ENCODE data around the gene RPS6KA5. TPM values are rescaled to one million over a fixed set of nuclear protein-coding genes. Genes with fewer than 3 reads are reported as not detected.

The RPS6KA5 gene
- total and polyA plus RNA-seq, 2 donors (not counting 1 experiment from before 2014, with no cell fraction given): 0.59 to 2.0 TPM

DNA sequence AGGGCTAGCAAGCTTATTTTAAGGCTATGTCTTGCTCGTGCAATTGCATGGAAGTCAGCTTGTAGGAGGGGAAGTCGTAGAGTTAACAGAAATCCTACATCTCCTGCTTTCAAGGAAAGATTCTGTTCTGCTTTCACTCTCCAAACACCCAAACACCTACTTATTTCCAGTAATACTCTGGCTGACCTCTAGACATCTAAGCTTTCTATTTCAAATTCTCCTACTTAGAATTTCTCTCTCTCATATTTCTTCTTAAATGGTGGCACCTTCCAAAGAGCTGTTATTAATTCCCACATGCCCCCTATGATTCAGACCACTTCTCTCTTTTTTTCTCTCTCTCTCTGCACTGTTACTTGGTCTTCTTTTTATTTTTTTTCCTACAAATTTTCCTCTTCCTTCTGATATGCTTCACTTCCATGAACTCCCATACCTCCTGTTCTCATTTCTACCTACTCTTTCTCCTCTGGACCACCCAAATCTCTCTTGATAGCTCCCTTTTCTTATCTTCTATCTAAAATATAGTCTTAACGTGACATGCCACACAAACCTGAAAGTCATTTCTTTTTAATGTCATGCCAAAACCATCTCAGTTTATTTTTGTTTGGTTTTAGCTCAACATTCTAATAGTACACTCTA is 90.8 kb downstream of the RPS6KA5 start:
- H3K4me2 ChIP-seq (ENCODE audit: extremely low read depth, insufficient read depth, low read length): no peak overlapping the region
- peak; percentile 10 to 57 for DNase-seq (ENCODE audit: low read depth in 2 of 2)
- TF ChIP-seq, protein P1, sequence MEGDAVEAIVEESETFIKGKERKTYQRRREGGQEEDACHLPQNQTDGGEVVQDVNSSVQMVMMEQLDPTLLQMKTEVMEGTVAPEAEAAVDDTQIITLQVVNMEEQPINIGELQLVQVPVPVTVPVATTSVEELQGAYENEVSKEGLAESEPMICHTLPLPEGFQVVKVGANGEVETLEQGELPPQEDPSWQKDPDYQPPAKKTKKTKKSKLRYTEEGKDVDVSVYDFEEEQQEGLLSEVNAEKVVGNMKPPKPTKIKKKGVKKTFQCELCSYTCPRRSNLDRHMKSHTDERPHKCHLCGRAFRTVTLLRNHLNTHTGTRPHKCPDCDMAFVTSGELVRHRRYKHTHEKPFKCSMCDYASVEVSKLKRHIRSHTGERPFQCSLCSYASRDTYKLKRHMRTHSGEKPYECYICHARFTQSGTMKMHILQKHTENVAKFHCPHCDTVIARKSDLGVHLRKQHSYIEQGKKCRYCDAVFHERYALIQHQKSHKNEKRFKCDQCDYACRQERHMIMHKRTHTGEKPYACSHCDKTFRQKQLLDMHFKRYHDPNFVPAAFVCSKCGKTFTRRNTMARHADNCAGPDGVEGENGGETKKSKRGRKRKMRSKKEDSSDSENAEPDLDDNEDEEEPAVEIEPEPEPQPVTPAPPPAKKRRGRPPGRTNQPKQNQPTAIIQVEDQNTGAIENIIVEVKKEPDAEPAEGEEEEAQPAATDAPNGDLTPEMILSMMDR (conservative IDR thresholded peaks at IDR 0.05 in 1 of 2, IDR thresholded peaks at IDR 0.05 in 1 of 2; ENCODE audit: low read depth in 1 of 2, low read length in 2 of 2): no peak
- no peak for TF ChIP-seq EZH2 (IDR thresholded peaks at IDR 0.05; ENCODE audit: low read length, missing control alignments)

GRCh38 chr14:90968025-90968424 is 92.4 kb downstream of the RPS6KA5 start:
- H3K9ac ChIP-seq (ENCODE audit: insufficient read depth, low read length): no peak overlapping the region
- peak; percentile 8 to 47 for DNase-seq (ENCODE audit: low read depth in 2 of 2)
- no peaks in the 10 kb centered on the region for H3K4me1 ChIP-seq (ENCODE audit: control insufficient read depth, extremely low read depth, insufficient read depth, low read length)
- TF ChIP-seq, protein P1 (conservative IDR thresholded peaks at IDR 0.05 in 1 of 2, IDR thresholded peaks at IDR 0.05 in 1 of 2; ENCODE audit: low read depth in 1 of 2, low read length in 2 of 2): no peak
- TF ChIP-seq EZH2 (IDR thresholded peaks at IDR 0.05; ENCODE audit: low read length, missing control alignments): no peak
- no peaks in the 10 kb centered on the region for H3K79me2 ChIP-seq (ENCODE audit: control insufficient read depth, insufficient read depth, low read length)
- H3K27ac ChIP-seq (ENCODE audit: insufficient read depth, low read length): no peak overlapping the region
- H3K4me3 ChIP-seq (replicated peaks in 1 of 4; ENCODE audit: control extremely low read depth in 1 of 4, insufficient read depth in 1 of 4, low read depth in 3 of 4, low read length in 4 of 4): no peak overlapping the region
- no peak overlapping the region for H3K4me2 ChIP-seq (ENCODE audit: extremely low read depth, insufficient read depth, low read length)
- H2AFZ ChIP-seq (ENCODE audit: low read length): no peak overlapping the region
- H3K36me3 ChIP-seq (ENCODE audit: control insufficient read depth, insufficient read depth, low read length): no peaks in the 10 kb centered on the region
- H4K20me1 ChIP-seq (ENCODE audit: control insufficient read depth, extremely low read depth, insufficient read depth, low read length): no peaks in the 10 kb centered on the region
- H3K9me3 ChIP-seq (ENCODE audit: control insufficient read depth, insufficient read depth, low read depth, low read length): no peaks in the 10 kb centered on the region
- no peaks in the 10 kb centered on the region for H3K27me3 ChIP-seq (ENCODE audit: control insufficient read depth, insufficient read depth, low read length)

More for the DNA sequence above, 90.8 kb downstream of the RPS6KA5 start:
- no peaks in the 10 kb centered on the region for H3K36me3 ChIP-seq (ENCODE audit: control insufficient read depth, insufficient read depth, low read length)
- no peaks in the 10 kb centered on the region for H4K20me1 ChIP-seq (ENCODE audit: control insufficient read depth, extremely low read depth, insufficient read depth, low read length)
- no peaks in the 10 kb centered on the region for H3K9me3 ChIP-seq (ENCODE audit: control insufficient read depth, insufficient read depth, low read depth, low read length)
- H3K79me2 ChIP-seq (ENCODE audit: control insufficient read depth, insufficient read depth, low read length): no peaks in the 10 kb centered on the region
- no peak overlapping the region for H2AFZ ChIP-seq (ENCODE audit: low read length)
- H3K27me3 ChIP-seq (ENCODE audit: control insufficient read depth, insufficient read depth, low read length): no peaks in the 10 kb centered on the region
- no peak overlapping the region for H3K4me3 ChIP-seq (replicated peaks in 1 of 4; ENCODE audit: control extremely low read depth in 1 of 4, insufficient read depth in 1 of 4, low read depth in 3 of 4, low read length in 4 of 4)
- no peaks in the 10 kb centered on the region for H3K4me1 ChIP-seq (ENCODE audit: control insufficient read depth, extremely low read depth, insufficient read depth, low read length)
- no peak overlapping the region for H3K9ac ChIP-seq (ENCODE audit: insufficient read depth, low read length)
- H3K27ac ChIP-seq (ENCODE audit: insufficient read depth, low read length): no peak overlapping the region

DNA sequence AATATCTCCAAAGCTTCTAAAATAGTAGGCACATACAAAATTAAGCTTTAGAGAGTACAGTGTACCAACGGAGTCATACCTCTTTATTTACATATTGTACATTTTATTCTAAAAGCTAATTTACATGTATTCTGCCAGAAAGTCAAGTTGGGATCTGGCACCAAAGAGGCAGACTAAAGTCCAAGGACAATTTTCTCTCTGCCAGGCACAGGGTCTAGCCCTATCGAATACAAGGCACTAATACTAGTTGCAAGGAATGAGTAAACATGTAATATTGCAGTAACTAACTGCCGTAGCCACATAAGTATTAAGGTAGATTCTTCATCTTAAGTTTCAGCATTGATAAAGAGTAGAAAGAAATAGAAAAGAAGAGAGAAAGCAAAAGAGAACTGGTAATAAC is 93.9 kb downstream of the RPS6KA5 start:
- Histone ChIP-seq H3K4me2 (ENCODE audit: extremely low read depth, insufficient read depth, low read length) (no peak overlapping the region), H3K9me3 (ENCODE audit: control insufficient read depth, insufficient read depth, low read depth, low read length) (no peaks in the 10 kb centered on the region), H2AFZ (ENCODE audit: low read length) (no peak overlapping the region), H3K36me3 (ENCODE audit: control insufficient read depth, insufficient read depth, low read length) (no peaks in the 10 kb centered on the region), H3K27ac (ENCODE audit: insufficient read depth, low read length) (no peak overlapping the region), H4K20me1 (ENCODE audit: control insufficient read depth, extremely low read depth, insufficient read depth, low read length) (no peaks in the 10 kb centered on the region), H3K4me3 (replicated peaks in 1 of 4; ENCODE audit: control extremely low read depth in 1 of 4, insufficient read depth in 1 of 4, low read depth in 3 of 4, low read length in 4 of 4) (no peak overlapping the region), H3K9ac (ENCODE audit: insufficient read depth, low read length) (no peak overlapping the region), H3K79me2 (ENCODE audit: control insufficient read depth, insufficient read depth, low read length) (no peaks in the 10 kb centered on the region), H3K27me3 (ENCODE audit: control insufficient read depth, insufficient read depth, low read length) (no peaks in the 10 kb centered on the region), H3K4me1 (ENCODE audit: control insufficient read depth, extremely low read depth, insufficient read depth, low read length) (no peaks in the 10 kb centered on the region)
- TF ChIP-seq, protein P1 (conservative IDR thresholded peaks at IDR 0.05 in 1 of 2, IDR thresholded peaks at IDR 0.05 in 1 of 2; ENCODE audit: low read depth in 1 of 2, low read length in 2 of 2): no peak
- TF ChIP-seq EZH2 (IDR thresholded peaks at IDR 0.05; ENCODE audit: low read length, missing control alignments): no peak
- no peak for DNase-seq (ENCODE audit: low read depth in 2 of 2)
